ENCODE results near the gene ZSWIM4.

DNA sequence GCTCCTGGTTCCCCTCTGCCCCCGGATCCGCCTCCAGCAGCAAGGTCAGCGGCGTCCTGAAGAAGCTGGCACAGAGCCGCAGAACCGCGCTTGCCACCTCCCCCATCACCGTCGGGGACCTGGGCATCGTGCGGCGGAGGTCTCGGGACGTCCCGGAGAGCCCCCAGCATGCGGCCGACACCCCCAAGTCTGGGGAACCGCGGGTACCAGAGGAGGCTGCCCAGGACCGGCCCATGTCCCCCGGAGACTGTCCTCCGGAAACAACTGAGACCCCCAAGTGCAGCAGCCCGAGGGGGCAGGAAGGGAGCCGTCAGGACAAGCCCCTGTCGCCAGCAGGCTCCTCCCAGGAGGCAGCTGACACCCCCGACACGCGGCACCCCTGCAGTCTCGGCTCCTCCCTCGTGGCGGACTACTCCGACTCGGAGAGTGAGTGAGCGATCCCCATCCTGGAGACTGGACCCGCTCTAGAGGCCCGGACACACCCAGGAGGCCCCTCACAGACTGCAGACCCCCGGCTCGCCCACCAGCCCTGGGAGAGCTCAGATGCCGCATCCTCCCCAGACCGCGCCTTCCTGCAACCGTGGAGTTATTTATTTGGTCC, 32.5 kb upstream of the ZSWIM4 start:
- TF ChIP-seq, protein P1, sequence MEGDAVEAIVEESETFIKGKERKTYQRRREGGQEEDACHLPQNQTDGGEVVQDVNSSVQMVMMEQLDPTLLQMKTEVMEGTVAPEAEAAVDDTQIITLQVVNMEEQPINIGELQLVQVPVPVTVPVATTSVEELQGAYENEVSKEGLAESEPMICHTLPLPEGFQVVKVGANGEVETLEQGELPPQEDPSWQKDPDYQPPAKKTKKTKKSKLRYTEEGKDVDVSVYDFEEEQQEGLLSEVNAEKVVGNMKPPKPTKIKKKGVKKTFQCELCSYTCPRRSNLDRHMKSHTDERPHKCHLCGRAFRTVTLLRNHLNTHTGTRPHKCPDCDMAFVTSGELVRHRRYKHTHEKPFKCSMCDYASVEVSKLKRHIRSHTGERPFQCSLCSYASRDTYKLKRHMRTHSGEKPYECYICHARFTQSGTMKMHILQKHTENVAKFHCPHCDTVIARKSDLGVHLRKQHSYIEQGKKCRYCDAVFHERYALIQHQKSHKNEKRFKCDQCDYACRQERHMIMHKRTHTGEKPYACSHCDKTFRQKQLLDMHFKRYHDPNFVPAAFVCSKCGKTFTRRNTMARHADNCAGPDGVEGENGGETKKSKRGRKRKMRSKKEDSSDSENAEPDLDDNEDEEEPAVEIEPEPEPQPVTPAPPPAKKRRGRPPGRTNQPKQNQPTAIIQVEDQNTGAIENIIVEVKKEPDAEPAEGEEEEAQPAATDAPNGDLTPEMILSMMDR (IDR thresholded peaks at IDR 0.05): no peak
- TF ChIP-seq POLR2A (IDR thresholded peaks at IDR 0.05): no peak
